DMS79 (cell line): ENCODE data around the gene AGAP1.

ENCODE experiments used
- DNase-seq: peaks from one replicate; lab custom pipeline; 2025; lab: John Stamatoyannopoulos, UW

Gene AGAP1

DNA sequence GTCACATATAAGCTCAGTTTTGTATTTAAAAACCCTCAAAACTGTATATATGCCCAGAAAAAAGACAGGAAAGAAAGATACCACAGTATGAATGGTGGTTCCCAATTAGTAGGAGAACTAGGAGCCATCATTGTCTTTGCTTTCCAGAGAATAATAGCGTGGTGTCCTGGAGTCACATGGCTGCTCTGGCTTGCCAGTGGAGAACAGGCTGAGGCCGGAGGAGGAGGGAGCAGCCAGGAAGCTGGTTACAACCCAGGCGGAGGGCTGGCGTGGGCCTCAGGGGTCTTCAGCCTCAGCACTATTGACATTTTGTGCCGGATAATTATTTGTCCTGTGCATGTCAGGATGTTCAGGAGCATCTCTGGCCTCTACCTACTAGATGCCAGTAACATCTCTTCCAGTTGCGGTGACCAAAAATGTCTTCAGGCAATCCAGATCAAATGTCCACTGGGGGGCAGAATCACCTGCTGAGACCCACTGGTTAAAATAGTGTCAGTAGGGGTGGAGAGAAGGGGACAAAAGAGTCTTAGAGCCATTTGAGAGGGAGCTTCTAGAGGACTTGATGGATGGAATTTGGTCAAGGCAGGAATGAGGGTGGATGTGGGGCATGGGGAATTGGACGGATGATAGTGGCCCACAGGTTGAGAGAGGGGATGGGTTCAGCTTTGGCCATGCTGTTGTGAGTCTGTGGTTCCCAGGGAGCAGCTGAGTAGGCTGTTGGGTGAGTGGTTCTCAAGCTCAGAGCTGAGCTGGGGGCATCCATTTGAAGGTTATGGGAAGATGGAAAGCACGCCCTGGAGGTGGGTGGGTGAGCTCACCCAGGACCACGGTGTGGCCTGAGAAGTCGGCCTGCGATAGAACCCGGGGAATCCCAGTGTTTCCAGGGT is 144.9 kb downstream of the AGAP1 start:
- DNase-seq = no peak

DNA sequence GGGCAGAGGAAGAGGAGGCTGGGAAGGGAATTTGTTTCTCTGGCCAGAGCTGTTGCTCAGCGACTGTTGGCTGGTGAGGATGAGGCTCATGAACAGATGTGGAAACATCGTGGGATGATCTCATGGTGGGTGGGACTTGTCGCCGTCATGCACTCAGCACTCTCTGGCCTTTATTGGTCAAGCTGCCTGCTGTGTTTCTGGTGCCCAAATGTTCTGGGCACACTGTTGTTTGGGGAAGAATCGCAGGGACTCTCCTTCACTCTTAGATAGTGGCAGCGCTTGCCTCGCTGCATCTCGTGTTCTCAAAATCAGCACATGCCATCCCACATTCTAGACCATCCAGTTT is 145.6 kb downstream of the AGAP1 start:
- no peak for DNase-seq

DNA sequence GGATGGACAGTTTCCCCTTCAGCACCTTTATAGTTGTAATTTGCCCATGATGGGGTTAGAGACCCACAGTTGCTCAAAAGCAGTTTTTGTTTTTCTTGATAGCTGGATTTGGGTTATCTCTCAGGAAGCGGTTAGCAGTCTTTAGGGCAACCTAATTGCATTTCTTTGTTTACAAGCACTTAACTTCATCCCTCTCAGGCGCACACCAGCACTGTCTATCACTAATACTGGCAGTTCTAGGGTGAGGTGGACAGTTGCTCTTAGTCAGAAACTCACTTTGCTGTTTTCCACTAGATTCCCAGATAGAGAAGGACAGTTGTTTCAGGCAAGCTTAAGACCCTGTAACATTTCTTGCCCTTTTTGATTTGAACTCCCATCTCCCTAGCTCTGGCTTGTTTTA is 146.0 kb downstream of the AGAP1 start:
- DNase-seq = no peak

DNA sequence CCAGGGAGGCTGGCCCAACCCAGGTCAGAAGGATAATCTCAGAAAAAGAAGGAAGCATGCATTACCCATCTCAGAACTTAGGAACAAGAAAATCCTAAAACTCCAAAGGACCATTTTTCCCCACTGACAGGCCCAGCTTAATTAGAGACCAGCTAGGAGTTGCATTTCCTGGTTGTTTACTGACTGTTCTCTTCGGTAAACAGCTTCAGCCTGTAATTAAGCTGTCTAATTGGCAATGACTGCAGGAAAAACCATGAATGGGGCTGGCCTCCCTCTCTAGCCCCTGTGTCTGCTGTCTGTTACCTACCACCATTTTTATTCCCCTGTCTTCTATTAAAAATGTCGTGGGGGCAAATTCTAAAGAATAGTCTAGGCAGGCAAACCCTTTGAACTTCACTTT is 146.5 kb downstream of the AGAP1 start:
- DNase-seq = no peak

DNA sequence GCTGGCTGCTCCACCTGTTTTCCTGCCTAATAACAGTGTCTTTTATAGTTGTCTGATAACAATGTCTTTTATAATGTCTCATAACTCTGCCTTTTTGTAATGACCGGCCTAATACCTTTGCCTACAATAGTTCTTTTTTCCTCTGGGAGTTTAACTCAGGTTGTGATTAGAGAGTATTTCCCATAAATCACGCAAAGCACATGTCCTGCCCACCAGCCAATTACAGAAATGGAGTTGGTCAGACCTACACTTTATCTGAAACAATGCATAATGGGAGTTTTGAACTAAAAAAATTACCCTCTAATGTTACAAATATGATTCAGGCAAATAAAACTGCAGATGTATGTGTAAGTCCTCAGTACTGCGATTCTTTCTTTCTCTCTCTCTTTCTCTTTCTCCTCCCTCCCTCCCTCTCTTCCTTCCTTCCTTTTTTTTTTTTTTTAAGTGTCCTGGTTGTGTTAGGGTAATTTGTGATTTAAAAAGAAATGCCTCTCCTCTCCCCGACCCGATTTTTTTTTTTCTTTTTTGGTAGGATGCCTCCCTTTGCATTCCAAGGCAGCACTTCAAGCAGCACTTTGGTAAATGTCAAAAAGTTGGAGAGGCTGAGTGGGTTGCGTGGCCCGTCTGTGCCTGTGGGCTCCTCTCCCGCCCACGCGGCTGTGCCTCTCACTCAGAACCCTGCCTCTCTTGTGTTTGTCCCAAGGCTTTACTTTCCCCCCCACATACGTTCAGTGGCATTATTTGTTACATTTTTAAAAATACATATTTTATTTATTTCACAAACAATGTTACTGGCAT is 147.3 kb downstream of the AGAP1 start:
- DNase-seq = no peak

DNA sequence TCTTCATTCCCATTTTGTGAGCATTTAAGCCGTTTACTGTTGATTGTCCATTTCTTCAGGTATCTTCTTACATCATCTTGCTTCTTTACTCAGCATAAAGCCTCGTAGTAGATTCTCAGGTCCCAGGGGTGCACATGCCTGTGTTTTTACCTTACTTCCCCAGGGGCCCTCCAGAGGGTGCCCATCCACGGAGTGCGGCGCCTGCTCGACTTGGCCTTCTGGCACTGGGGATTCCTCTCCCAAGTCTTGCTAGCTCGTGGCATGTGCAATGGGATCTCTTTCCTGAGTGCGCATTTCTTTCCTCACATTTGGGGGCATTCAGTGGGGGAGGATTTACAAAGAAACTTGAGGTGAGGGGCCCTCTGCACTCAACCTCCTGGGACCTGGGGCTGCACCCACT is 148.1 kb downstream of the AGAP1 start:
- DNase-seq = no peak

DNA sequence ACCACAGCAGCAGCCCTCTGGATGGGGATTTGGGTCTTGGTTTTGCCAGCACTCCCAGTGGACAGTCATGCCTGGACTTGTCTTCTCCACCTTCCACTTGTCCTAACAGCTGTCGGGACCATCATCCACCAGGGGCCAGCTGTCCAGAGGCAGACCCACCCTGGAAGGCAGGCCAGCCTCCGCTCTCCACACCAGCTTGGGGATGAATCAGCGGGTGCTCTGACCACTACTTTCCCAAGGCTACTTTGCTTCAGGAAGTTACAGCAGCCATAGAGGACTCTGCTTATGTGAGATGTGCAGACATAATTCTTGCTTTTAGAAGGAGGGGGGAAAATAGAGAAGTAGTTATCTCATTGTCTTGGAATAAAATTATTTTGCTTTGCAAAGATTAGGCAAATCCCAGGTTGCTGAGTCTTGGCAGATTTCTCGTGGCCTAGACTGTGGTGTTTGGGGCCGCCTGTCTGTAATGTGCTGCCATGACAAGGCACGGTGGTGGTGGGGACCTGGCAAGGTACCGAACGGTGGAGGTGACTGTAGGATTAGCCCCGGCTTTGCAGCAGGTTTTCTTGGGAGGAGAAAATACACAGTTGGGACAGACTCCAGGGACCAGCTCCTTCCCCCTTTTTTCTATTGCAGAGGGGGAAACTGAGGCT is 148.7 kb downstream of the AGAP1 start:
- DNase-seq = no peak

DNA sequence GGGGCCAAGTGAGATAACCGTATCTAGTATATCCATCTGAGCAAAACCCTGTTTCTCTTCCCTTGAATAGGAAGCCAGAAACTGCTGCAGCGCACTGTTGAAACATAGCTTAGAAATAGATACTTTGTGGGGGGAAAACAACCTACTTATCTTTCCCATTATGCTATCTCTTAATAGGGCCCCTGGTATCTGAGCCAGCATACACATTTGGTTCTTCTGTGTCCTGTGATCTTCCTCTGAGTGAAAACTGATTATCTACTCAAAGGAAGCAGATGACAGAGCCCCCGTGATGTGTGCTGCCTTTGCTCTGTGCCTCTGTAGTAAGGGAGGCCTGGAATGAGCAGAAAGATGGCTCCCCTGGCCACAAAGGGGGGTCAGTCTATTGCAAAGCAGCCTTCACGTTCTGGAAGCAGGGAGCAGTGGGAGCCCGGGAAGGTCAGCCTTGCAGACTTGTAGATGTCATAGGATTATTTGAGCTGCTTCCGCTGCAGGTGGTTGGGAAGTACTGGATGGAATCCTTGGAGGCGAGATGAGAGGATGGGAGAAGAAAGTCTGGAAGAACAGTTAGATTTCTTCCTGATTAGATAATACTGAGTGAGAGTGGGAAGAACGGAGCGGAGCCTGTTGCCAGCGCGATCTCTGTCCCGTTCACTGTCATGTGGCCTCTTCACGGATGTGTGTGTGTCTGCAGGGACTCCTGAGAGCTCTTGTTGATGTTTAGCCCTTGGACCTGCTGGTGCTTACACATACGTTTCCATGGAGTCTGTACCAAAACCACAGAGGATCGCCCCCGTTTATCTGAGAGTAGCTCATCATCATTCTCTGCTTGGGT is 150.1 kb downstream of the AGAP1 start:
- no peak for DNase-seq

DNA sequence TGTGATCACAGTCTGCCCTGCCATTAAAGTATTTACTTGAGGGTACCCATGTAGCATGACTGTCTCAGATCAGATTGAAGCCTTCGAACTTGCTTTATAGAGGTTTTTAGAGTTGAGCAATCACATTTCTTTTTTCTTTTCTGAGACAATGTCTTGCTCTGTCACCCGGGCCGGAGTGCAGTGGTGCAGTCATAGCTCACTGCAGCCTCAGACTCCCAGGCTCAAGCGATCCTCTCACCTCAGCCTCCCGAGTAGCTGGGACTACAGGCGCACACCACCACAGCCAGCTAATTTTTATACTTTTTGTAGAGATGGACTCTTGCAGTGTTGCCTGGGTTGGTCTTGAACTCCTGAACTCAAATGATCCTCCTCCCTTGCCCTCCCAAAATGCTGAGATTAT is 153.4 kb downstream of the AGAP1 start:
- DNase-seq = no peak

DNA sequence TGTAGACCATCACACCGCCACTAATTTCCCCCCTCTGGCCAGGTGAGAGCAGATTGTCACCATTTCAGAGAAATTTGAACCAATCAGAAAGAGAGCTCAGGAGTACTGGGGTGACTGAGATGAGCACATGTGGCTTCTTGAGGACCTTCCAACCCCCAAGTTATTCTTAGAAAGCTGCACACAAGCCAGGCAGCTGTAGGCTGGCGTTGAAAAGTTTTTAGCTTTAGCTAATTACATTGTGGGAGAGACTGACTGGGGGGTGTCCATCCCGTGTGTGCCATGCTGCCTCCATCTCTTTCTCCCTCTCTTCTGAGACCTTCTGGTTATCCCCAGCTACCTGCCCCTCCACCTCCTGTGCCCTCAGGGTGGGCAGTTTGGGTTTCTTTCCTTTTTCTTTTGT is 154.0 kb downstream of the AGAP1 start:
- no peak for DNase-seq

DNA sequence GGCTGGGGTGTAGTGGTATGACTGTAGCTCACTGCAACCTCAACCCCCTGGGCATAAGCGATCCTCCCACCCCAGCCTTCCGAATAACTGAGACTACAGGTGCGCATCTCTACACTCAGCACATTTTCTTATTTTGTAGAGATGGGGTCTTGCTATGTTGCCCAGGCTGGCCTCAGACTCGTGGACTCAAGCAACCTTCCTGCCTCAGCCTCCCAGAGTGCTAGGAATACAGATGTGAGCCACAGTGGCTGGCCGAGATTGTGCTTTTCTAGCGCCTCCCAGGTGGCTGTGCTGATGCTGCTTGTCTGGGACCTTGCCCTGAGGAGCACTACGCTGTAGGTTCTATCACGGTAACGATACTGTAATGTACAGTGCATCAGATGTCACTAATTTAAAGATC is 155.6 kb downstream of the AGAP1 start:
- no peak for DNase-seq

DNA sequence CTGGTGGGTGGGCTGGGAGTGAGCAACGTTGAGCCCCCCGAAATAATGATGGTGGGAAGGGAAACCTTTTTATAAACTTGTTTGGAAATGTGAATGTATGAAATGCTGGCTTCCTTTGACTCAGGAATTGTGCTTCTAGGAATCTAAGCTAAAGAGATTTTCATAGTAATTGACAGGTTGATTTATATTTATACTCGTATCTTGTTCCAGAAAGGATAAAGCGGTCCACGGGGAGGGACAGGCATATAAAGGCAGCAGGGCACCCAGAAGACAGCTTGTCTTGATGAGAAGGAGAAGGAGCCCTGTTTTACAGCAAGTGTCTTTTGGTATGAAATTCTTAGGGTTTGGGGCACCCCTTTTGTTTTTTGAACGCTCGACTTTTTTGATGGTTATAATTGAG is 157.8 kb downstream of the AGAP1 start:
- DNase-seq = no peak

DNA sequence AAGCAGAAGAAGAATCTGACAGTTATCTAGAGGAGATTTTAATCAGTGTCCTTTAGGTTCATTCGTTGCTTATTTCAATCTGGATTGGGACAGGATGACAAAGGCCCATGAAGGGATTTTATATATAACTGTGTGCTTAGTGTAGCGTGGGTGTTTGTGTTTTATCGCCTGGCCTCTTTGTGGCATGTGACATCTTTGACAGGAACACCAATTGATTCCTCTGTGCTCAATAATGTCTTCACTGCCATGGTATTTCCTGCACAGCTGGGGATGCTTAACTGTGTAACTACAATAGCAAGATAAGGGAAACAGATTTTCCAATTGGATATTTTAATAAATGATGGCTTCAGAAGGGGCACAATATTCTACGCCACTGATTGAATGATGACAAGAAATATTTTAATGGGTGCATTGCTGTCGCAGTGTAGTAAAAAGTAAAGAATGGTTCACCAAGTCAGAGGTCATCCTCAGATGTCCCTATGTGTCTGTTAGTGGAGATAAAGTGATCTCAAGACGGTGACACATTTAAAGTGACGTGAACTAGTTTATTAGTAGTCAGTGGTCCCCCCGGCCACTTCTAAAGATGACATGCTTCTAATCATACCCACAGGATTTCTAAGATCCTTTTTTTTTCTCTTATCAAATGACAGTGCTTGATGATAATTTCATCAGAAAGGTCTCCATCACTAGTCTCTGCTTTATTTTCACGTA is 160.4 kb downstream of the AGAP1 start:
- DNase-seq = no peak

DNA sequence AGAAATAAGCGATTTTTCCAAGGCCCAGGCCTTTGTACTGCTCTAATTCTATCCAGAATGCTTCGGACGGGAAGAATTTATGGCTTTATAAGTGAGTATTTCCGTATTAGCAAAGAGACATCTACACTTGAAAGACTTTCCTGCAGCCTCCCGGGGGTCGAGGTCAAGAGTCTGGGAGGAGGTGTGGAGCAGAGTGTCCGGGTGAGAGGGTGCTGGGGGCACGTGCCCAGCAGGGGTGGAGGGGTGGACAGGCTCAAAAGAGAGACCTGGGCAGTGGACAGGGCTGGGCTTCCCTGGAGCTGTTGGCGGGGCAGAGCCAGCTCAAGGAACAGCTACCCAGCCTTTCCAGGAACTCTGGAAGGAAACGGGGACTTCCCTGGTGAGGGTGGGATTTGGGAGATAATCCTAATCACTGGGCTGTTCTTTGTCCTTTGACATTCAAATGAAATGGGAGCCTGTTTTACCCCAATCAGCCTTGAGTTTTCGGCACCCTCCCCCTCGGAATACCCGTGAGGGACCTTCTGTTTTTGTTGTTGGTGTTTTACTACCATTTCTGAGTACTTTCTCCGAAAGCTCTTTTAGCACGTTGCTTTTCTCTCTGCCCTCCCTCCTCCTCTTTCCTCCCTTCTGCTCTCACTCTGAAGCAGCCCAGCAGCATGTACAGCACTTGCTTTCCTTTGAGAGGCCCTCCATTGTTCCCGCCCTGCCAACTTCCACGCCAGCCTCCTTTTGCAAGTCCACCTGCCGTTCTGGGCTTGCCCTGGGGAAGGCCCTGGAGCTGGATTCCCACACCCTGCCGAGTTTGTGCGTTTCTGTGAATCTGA is 164.7 kb downstream of the AGAP1 start:
- DNase-seq = peak; percentile 80

DNA sequence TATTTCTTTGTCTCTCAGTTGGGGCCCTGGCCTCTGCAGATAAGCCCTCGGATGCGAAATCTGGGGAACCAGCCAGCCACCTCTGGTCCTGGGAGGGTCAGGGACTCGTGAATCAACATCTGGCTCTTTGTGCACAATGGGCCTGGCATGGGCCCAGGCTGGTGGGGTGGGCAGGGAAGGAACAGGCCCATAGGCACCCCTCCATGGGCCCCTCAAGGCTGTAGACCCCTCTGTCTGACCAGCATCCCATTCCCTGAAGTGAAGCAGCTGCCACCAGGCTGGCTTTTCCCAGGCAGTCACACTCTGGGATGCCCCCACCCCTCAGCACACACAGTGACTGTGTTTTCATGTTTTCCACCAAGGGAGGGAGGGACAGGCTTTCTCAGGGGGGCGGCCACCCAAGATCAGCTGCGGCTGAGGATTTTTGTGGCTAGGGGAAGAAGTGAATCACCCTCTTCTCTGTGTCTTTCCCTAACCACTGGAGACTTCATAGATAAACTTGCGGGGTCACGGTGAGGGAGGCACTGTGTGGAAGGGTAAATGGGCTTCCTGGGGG is 166.0 kb downstream of the AGAP1 start:
- DNase-seq = no peak

DNA sequence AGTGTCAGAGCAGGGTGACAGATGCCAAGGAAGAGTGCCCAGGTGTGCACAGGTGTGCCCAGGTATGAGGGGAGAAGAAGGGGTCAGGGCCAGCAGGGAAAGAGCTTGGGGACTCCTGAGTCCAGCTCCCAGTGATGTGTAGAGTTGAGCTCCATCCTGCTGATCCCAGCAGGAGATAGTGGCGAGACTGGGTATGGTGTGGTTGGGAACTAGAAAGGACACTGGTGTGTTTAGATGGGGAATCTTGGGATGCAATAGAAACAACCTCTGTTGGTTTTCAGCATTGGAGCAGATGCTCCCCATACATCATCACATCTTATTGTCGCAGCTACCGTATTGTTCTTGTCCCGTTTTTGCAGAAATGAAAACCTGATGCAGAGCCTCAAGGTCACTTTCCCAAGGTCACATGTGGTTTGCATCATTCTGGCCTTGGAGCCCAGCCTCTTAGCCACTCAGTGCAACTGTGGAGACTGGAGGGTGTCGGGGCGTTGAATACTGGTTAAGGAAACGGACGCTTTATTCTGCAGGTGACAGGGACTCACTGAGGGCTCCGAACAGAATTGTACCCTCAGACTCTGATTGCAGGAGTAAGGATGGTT is 166.7 kb downstream of the AGAP1 start:
- no peak for DNase-seq

DNA sequence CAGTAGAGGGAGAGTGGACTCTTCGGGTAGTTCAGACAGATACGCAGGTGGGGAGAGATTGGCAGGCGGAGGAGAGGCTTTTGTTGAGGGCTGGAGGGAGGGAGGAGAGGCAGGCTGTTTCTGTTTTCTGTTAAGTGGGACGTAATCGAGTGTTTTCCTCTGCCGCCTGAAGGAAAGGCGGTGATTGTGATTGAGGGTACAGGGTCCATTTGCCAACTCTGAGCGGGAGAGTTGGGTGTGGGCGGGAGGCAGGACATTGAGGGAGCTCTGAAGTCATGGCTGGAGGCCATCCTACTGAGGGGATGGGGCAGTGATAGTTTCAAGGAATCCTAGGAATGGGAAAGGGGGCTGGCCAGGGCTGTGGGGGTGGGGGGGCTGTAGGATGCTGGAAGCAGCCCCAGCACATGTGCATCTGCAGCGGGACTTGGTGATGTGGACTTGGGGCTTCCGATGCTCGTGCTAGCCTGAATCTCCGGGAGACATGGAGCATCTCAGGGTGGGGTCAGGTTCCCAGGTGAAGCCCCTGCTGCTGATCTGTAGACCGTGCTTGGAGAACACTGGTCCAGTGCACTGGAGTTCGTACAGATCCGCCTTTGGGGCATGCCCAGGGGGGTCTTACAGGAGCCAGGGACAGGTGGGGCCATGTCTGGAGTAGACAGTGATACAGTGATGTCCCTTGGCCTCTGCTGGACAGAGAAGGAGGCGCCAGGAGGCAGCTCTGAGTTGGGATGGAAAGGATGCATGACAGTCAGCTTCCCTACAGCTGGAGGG is 167.5 kb downstream of the AGAP1 start:
- DNase-seq = no peak

DNA sequence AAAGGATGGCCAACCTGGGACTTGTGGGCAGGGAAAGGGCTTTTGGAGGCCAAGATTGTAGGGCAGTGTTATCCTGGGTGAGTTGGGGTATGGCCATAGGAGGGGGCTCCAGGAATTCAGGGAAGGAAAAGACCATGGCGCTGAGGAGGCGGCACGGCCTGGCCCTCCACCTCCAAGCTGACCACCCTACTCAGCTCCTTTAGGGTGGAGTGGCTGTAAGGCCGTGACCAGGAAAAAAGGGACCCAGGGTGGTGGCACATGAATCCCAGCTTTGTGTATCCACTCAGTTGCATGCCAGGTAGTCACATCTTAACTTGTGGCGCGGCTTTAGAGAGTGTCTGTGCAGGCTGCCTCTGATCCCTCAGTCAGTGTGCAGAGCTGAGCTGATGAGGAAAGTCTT is 168.1 kb downstream of the AGAP1 start:
- DNase-seq = no peak

DNA sequence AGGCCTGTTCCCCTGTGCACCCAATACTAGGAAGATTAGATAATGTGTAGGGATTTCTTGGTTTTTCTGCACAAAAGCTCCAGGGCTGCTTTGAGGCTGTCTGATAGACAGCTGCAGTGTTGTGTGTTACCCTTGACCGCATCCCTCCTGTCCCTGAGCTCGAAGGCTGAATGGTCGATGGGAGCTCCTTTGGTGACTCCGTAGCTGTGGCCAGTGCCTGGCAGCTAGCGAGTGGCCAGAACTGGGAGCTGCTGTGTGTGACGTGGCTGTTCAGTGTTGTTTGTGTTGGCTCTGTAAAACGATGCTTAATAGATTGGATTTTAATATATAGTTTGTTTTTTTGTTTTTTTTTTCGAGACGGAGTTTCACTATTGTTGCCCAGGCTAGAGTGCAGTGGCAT is 170.0 kb downstream of the AGAP1 start:
- no peak for DNase-seq
